Measurements from ENCODE around the gene AGXT. TPM values are rescaled to one million over a fixed set of nuclear protein-coding genes. Genes with fewer than 3 reads are reported as not detected.

The AGXT gene
- not detected in 5 replicates for total RNA-seq (2022; extraction: Qiagen RNA extraction)

GRCh38 chr2:240868286-240869108 lies at the start of gene AGXT:
Gene AGXT (plus strand): TSS chr2:240868824. CDS start chr2:240868866, 42 bp downstream.

DNA sequence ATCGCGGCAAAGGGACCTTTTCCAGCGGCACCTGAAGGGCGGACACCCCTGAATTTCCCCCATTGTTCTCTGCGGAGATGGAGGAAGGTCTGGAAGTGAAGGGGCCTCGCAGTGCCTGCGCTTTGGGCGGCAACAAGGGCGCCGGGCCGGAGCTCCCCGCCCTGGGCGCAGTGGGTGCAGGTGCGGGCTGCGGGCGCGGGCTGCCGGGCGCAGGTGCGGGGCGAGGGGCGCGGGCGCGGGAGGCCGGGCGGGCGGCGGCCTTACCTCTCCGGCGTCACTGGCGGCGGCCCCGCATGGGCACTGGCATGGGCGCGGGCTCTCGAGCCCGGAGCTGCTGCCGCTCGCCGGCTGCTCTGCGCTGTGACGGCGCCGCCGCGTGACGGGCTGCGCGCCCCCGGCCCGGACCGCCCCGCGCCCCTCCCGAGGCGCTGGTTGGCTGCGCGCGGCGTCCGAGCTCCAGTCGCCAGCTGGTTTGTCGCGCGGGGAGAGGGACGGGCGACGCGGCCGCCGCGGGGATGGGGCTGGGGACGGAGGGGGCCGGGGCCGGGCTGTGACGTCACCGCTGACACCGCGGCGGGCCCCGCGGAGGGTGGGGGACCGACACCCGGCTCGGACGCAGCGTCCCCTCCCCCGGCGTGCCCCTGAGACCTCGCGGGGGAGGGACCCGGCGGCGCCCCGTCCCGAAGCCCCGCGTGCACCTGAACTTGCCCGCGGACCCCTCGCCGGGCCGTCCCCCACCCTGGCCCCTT lies 48.6 kb upstream of the AGXT start, which contains the start of gene KIF1A:
TSS of gene KIF1A (minus strand) at position 362 of the 749 bp plus-strand sequence. CDS start 22,467 bp downstream, outside the sequence.

DNA sequence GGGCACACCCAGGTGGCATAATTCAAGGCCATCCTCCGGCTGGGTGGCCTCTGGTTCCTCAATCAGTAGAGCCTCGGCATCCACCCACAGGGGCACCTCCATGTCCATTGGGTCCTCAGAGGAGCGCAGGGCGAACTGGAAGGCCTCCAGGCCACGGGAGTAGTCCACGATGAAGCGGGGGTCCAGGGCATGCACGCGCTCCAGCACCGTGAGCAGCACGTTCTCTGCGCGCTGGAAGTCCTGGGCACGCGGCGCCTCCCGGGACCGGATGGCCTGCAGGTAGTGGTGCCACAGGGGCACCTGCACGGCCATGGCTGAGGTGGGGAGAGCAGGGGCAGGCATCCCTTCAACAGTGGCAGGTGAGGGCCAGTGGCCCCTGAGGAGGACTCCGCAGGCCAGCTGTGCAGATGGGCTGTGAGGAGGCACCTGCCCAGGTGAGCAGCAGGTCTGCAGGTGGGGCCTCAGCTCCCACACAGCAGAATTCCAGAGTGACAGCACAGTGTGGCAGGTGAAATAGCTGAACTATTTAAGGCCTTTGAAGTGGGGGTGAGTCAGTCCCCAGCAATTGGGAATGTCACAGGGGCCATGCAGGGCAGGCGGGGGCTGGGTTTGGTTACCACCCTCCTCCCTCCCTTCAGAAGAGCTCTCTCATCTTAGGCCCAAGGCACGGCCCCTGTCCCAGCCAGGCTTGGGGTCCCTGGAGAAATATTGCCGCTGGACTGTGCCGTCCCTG lies 27.2 kb downstream of the AGXT start, which contains the start of gene MAB21L4:
TSS of gene MAB21L4 (minus strand) at position 501 of the 733 bp plus-strand sequence. CDS start at position 342, 159 bp downstream.

DNA sequence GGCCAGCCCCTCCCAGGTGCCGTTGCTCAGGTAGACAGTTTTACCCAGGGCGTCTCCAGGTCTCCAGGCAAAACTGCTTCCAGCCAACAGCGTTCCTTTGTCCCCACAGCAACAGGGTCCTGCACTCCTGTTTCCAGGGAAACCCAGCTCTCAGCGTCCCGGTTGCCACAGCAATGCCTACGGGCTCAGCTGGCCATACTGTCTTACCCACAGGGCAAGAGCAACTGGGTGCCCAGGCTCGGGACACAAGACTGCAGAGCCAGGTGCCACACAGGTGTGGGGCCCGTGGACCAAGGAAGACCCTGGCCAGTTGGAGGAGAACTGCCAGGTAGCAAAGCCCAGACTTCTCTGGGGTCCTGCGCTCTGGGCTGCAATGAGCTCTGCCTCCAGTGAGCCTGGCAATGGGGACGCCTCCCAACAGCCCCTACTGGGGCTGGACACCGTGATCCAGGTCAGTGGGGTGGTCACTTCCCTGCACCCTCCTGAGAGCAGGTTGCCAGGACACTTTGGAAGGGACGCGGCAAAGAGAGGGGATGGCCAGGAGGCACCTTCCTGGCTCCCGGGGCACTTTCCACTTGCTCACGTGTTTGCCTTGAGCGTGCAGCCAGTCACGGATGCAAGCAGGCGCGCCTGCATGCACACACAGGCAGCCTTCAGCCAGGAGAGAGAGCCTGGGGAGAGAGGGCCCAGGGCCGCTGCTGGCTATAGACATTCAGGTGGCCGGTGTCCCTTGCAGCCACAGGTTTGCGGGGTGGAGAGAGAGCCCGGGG lies 37.7 kb downstream of the AGXT start, which contains the start of gene CROCC2:
TSS of gene CROCC2 (plus strand) at position 196 of the 770 bp plus-strand sequence. CDS start at position 374, 178 bp downstream.

Other genes starting within 250 kb of the AGXT start
- 0.59 to 1.3 TPM (median 0.94 TPM) in 5 replicates for gene GPR35, start 243.3 kb upstream of the AGXT start, total RNA-seq (2022; extraction: Qiagen RNA extraction)
- gene AQP12B, start 185.9 kb upstream of the AGXT start, total RNA-seq (2022; extraction: Qiagen RNA extraction) = not detected in 5 replicates
- not detected in 5 replicates for gene AQP12A, start 177.0 kb upstream of the AGXT start, total RNA-seq (2022; extraction: Qiagen RNA extraction)
- 0.64 to 1.0 TPM (median 0.81 TPM) in 5 replicates for gene KIF1A, start 48.6 kb upstream of the AGXT start, total RNA-seq (2022; extraction: Qiagen RNA extraction)
- 0.08 to 0.21 TPM (median 0.15 TPM) in 4 of 5 replicates, not detected in the other for gene MAB21L4, start 27.3 kb downstream of the AGXT start, total RNA-seq (2022; extraction: Qiagen RNA extraction)
- gene CROCC2, start 37.5 kb downstream of the AGXT start, total RNA-seq (2022; extraction: Qiagen RNA extraction) = not detected in 5 replicates
- gene SNED1, start 129.8 kb downstream of the AGXT start, total RNA-seq (2022; extraction: Qiagen RNA extraction) = 0.18 to 0.62 TPM (median 0.55 TPM) in 5 replicates
- 22.4 to 30.4 TPM (median 25.2 TPM) in 5 replicates for gene MTERF4, start 233.5 kb downstream of the AGXT start, total RNA-seq (2022; extraction: Qiagen RNA extraction)

All from A549 treated with CORT108297 at 1 μM for 4 hours (cell line).